ENCODE measurements around the gene DPF3. TPM values are rescaled to one million over a fixed set of nuclear protein-coding genes. Genes with fewer than 3 reads are reported as not detected.

The DPF3 gene
- total RNA-seq, 1 donor from 2014 or later, result 1.1 TPM

- Mint-ChIP-seq H3K4me3 (ENCODE audit: unreplicated experiment) (no peak overlapping the region), H3K27ac (ENCODE audit: unreplicated experiment) (no peak overlapping the region), H3K4me1 (ENCODE audit: low read depth) (peaks cover 31% of the 10 kb centered on the region), H3K36me3 (ENCODE audit: low read depth) (no peaks in the 10 kb centered on the region), H3K9me3 (ENCODE audit: low read depth) (no peaks in the 10 kb centered on the region), H3K27me3 (ENCODE audit: low read depth) (no peaks in the 10 kb centered on the region)
- DNase-seq (ENCODE audit: low spot score), result no peak
- no peak for TF ChIP-seq CTCF (IDR thresholded peaks at IDR 0.05)
These were observed 19.9 kb upstream of the DPF3 start for GRCh38 chr14:72913809-72914208.

DNA sequence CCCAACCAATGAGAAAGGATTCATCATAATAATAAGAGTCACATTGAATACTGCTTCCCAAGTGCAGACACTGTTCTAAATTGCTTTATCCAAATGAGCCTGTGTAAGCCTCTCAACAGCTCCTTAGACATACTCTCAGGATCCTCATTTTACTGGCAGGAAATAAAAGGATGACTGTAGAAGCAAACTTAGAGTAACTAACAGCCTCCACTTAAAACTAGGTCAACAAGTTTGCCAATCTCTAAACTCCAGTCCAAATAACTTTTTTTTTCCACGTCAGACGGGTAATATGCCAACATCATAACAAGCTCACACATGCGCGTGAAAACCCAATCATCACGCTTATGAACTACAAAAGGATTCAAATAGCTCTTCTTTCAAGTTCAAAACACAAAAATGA is 15.3 kb upstream of the DPF3 start:
- no peak overlapping the region for H3K27ac Mint-ChIP-seq (ENCODE audit: unreplicated experiment)
- no peaks in the 10 kb centered on the region for H3K9me3 Mint-ChIP-seq (ENCODE audit: low read depth)
- no peak for DNase-seq (ENCODE audit: low spot score)
- no peaks in the 10 kb centered on the region for H3K36me3 Mint-ChIP-seq (ENCODE audit: low read depth)
- peaks cover 47% of the 10 kb centered on the region for H3K4me1 Mint-ChIP-seq (ENCODE audit: low read depth)
- no peak for TF ChIP-seq CTCF (IDR thresholded peaks at IDR 0.05)
- no peak overlapping the region for H3K4me3 Mint-ChIP-seq (ENCODE audit: unreplicated experiment)
- H3K27me3 Mint-ChIP-seq (ENCODE audit: low read depth), result no peaks in the 10 kb centered on the region

GRCh38 chr14:72907886-72908285 is 14.0 kb upstream of the DPF3 start:
- Mint-ChIP-seq H3K9me3 (ENCODE audit: low read depth) (peaks cover 5% of the 10 kb centered on the region), H3K4me1 (ENCODE audit: low read depth) (peaks cover 42% of the 10 kb centered on the region), H3K27ac (ENCODE audit: unreplicated experiment) (peak overlapping the region; percentile 59), H3K27me3 (ENCODE audit: low read depth) (no peaks in the 10 kb centered on the region), H3K4me3 (ENCODE audit: unreplicated experiment) (peak overlapping the region; percentile 38), H3K36me3 (ENCODE audit: low read depth) (no peaks in the 10 kb centered on the region)
- no peak for DNase-seq (ENCODE audit: low spot score)
- TF ChIP-seq CTCF (IDR thresholded peaks at IDR 0.05), result no peak

- H3K4me3 Mint-ChIP-seq (ENCODE audit: unreplicated experiment), result no peak overlapping the region
- H3K9me3 Mint-ChIP-seq (ENCODE audit: low read depth), result peaks cover 6% of the 10 kb centered on the region
- no peak for TF ChIP-seq CTCF (IDR thresholded peaks at IDR 0.05)
- H3K27ac Mint-ChIP-seq (ENCODE audit: unreplicated experiment), result peak overlapping the region; percentile 73
- DNase-seq (ENCODE audit: low spot score), result no peak
- H3K27me3 Mint-ChIP-seq (ENCODE audit: low read depth), result no peaks in the 10 kb centered on the region
- H3K4me1 Mint-ChIP-seq (ENCODE audit: low read depth), result peaks cover 42% of the 10 kb centered on the region
- H3K36me3 Mint-ChIP-seq (ENCODE audit: low read depth), result no peaks in the 10 kb centered on the region
These were observed 13.0 kb upstream of the DPF3 start for GRCh38 chr14:72906879-72907278.

GRCh38 chr14:72906316-72906715 is 12.4 kb upstream of the DPF3 start:
- H3K27ac Mint-ChIP-seq (ENCODE audit: unreplicated experiment), result peak overlapping the region; percentile 73
- H3K36me3 Mint-ChIP-seq (ENCODE audit: low read depth), result no peaks in the 10 kb centered on the region

More at GRCh38 chr14:72906316-72906715, 12.4 kb upstream of the DPF3 start:
- Mint-ChIP-seq H3K4me3 (ENCODE audit: unreplicated experiment) (no peak overlapping the region), H3K27me3 (ENCODE audit: low read depth) (no peaks in the 10 kb centered on the region), H3K4me1 (ENCODE audit: low read depth) (peaks cover 42% of the 10 kb centered on the region), H3K9me3 (ENCODE audit: low read depth) (peaks cover 6% of the 10 kb centered on the region)
- no peak for TF ChIP-seq CTCF (IDR thresholded peaks at IDR 0.05)
- no peak for DNase-seq (ENCODE audit: low spot score)
